GM19023 (cell line): ENCODE results near the gene IL34.
"Not testable (repeated sequence)": the region's sequence is repeated elsewhere in the genome, so short reads cannot be mapped to it uniquely, and the experiment has no call there.

ENCODE experiments used
- ATAC-seq: cut with Tn5 transposase; IDR thresholded peaks from one replicate; pipeline ENCODE4 v1.9.1; 2021; ENCODE audit warnings: mild to moderate bottlenecking, moderate library complexity; ENCODE audit not compliant: unreplicated experiment

IL34 gene

DNA sequence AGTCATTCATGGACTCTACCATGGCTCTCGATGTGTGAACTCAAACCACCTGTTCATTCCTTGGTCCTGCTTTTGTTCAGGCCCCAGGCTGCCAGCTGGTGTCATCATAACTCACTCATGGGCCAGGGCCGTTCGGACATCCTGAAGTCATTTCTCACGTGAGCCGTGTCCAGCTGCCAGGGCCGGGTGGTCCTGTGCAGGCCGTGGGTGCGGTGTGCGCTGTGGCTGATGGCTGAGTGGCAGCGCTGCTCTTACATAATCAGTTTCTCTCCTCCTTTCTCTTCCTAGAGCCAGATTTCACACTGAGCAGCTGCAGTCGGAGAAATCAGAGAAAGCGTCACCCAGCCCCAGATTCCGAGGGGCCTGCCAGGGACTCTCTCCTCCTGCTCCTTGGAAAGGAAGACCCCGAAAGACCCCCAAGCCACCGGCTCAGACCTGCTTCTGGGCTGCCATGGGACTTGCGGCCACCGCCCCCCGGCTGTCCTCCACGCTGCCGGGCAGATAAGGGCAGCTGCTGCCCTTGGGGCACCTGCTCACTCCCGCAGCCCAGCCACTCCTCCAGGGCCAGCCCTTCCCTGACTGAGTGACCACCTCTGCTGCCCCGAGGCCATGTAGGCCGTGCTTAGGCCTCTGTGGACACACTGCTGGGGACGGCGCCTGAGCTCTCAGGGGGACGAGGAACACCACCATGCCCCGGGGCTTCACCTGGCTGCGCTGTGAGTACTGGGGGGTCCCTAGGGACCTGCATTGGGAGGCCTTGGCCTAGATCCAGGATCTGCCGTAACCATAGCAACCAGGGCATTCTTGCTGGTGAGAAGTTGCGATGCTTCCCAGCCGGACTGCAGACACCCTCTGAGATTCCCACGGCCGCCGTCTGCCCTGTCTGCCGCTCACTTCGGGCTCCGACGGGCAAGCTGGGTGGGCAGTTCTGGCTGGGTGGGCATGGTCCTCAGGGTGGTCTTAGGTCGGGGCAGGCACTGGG is at the start of gene IL34:
IL34 (plus strand) TSS at position 300 of the 982 bp plus-strand sequence; CDS start at position 689, 389 bp downstream.
- no peak for ATAC-seq

DNA sequence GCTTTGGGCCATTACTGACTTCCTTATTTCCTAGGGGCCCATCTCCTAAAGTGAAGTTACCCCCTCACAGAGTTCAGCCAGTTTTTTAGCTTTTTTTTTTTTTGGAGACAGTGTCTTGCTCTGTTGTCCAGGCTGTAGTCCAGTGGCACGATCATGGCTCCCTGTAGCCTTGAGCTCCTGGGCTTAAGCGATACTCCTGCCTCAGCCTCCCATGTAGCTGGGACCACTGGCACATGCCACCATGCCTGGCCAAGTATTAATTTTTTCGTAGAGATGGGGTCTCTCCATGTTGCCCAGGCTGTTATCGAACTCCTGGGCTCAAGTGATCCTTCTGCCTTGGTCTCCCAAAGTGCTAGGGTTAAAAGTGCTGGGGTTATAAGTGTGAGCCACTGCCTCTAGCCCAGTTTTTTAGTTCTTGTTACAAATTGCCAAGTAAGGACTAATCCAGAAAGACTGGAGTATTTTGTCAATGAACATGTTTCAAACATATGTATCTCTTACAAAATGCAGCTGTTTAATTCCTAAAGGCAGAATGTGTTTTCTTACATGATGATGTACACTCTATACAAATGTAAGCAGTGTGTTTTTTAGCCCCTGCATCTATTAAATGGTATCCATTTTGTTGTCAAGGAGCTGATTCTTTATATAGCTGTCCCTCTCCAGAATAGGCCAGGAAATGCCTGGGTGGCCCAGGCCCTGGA is 49.1 kb upstream of the IL34 start:
- no peak for ATAC-seq

DNA sequence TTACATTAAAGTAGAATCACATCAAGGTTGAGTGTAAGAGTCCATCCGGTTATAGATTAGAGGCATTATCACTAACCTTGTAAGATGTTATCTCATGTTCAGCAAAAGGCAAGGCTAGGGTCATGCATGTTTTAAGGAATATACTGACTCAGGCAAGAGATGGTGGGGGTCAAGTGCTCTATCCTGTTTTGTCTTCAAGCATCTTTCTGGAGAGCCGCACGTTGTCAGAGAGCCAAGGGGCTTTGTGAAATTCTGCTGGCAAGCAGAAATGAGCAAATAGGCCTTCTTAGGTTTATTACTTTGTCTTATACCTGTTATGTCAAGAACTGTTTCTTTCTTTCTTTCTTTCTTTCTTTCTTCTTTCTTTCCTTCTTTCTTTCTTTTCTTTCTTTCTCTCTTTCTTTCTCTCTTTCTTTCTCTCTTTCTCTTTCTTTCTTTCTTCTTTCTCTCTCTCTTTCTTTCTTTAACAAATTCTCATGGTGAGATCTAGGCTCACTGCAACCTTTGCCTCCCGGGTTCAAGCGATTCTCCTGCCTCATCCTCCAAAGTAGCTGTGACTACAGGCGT is 47.3 kb upstream of the IL34 start:
- ATAC-seq: no peak

DNA sequence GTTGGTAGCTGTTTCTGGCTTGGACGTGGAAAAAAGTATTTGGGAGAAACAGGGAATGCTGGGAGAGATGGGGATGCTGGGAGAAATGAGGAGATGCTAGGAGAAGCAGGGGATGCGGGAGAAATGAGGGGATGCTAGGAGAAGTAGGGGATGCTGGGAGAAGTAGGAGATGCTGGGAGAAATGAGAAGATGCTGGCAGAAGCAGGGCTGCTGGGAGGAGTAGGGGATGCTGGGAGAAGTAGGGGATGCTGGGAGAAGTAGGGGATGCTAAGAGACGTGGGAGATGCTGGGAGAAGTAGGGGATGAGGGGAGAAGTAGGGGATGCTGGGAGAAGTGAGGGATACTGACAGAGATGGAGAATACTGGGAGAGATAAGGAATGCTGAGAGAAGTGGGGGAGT is 45.6 kb upstream of the IL34 start:
- no peak for ATAC-seq

DNA sequence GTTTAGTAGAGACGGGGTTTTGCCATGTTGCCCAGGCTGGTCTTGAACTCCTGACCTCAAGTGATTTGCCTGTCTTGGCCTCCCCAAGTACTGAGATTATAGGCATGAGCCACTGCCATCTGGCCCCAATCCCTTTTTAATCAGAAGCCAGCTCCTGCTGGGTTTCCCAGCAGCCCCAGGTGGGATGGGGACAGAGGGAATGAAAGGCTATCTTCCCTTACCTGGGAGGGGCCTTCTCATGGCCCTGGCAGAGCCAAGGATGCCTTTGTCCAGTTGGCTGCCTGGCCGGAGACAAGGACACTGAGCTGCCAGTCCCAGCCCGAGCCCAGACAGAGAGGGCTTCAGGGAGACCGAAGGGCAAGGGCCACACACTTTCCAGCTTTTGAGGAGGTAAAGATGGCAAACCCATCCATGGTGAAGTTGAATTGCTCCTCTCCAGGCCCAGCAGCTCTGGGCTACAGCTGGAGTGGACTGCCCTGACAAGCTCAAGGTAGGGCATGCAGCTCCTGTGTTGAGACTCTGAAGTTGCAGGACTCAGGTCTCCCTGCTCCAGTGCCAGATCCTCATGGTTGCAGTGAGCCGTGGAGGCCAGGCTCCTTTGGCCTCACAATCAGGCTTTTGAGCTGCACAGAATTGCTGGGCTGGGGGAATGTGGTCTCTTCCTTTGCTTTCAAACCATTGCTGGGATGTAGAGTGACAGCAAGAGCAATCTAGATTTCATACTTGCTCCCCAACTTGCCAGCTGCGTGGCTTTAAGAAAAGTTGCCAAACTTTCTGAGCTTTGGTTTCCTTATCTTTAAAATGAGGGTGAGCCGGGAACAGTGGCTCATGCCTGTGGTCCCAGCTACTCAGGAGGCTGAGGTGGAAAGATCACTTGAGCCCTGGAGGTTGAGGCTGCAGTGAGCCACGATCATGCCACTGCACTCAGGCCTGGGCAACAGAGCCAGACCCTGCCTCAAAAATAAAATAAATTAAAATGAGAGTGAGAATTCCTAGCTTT is 44.5 kb upstream of the IL34 start:
- no peak for ATAC-seq

DNA sequence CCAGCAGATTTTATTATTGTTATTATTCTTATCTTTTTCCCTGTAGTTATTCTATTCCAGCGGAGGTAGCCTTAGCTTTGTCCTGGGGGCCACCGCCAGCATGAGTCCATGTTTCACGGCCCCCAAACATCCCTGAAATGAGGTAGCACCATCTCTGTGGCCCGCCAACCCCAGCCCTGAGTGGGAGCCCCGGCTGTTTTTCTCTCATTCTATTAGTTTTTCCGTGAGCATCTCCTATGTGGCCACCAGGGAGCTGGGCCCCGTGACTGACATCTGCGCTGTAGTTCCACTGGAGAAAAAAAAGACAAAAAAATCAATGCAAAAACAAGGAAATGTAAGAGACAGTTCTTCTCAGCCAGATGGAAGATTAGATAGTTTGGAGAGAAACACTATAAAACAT is 43.5 kb upstream of the IL34 start:
- ATAC-seq: no peak

DNA sequence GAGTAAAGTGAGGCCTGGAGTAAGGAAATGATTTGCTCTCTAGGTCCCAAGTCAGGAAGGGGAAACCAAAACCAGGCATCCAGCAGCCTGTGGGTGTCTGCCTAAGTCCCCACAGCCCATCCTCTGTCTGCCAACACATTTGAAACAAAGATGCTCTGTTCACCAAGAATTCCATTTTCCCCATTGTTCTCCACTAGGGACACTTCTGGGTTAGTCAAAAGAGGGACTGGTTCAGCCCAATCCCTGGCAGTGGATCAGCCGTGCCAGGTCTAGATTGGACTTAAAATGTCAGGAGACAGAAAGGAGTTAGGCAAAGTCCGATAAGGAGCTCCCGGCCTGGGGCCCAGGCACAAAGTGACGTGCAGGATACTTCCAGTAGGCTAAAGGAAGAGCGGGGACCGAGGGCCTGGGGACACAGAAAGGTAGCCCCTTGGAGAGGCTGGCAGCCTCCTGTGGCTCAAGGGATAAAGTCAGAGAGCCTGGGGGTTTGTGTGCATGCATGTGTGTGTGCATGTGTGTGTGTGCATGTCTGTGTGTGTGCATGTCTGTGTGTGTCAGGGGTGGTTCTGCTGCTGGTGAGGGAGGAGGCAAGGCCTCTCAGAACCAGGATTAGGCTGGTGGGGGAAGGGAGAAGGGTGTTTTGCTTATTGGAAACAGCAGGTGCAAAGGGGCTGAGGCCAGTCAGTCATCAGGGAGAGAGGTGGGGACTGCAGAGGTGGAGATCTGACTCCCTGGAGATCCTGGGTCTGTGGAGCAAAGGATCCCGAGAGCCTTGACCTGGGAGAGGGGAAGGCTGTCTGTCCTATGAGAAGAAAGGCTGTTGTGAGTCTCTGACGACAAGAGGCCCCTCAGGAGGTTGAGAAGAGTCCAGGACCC is 41.7 kb upstream of the IL34 start:
- no peak for ATAC-seq

DNA sequence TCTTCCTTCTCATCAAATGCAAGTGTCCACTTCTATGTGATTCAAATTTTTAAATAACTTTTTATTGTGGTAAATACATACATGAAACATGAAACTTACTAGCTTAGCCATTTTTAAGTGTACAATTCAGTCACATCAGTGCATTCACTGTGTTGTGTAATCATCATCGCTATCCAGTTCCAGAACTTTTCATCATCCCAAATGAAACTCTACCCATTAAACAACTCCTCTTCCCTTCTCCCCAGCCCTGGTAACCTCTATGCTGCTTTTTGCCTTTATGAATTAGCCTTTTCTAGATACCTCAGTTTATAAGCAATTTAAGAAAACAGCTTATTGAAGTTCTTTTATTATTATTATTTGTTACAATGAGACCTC is 41.1 kb upstream of the IL34 start:
- ATAC-seq: no peak

DNA sequence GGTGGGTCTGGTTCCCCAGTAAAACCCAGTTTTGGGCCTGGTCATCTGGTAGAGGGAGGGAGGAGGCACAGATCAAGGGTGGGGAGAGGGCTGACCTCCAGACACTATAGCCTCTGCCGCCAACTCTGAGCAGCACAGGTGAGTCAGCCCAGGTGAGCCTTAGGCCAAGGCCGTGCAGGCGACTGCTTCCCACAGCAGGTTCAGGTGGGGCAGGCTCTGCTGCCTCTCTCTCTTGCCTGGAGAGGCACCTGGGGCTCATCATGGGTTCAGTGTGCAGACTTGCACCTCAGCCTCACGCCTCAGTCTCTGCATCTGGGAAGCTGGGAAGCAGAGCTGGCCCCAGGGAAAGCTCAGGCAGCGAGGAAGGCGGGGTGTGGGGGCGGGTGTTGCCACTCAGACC is 37.8 kb upstream of the IL34 start:
- ATAC-seq: no peak

DNA sequence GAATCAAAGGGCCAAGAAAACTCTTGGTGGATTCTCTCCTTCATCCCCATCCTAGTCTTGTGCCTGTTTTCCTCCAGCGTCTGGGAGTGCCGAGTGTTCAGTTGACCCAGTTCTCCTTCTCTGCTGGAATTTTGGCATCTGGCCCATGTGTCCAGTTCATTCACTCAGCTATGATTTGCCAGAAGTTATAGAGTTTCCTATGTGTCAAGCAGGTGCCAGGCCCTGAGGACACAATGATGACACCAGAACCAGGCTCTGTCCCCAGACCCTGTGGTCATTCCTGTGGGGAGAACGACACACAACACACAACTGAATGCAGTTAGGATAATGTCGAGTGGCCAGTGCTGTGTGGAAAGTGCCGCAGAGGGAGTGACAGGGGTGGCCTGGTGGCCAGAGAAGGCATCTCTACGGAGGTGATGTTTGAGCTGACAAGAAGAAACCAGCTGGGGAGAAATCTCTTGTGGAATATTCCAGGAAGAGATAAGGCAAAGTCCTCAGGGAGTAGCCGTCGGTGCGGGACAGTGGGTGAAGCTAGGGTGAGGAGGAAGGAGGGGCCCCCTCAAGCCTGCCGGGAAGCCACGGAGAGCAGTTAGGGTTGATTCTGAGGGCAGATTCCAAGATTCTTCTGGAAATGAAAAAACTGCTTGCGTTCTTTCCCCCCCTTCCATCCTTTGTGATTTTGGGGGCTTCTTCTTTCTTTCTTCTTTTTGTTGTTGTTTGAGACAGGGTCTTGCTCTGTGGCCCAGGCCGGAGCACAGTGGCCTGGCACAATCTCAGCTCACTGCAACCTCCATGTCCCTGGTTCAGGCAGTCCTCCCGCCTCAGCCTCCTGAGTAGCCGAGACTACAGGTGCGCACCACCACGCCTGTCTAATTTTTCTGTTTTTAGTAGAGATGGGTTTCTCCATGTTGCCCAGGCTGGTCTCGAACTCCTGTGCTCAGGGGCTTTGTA is 35.8 kb upstream of the IL34 start:
- ATAC-seq: no peak

DNA sequence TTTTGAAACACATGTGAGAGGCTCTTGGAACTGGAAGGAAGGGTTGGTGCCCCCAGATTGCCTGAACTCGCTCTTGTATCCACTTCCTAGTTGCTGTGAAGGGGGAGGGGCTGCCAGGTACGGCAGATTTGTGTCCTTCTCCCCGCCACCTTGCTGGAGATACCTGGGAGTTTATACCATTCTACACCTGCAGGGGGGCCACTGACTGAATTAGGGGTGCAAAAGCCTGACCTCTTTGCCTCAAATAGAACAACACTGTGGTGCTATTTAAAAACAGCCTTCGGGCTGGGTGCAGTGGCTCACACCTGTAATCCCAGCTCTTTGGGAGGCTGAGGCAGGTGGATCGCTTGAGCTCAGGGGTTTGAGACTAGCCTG is 35.1 kb upstream of the IL34 start:
- ATAC-seq: no peak

DNA sequence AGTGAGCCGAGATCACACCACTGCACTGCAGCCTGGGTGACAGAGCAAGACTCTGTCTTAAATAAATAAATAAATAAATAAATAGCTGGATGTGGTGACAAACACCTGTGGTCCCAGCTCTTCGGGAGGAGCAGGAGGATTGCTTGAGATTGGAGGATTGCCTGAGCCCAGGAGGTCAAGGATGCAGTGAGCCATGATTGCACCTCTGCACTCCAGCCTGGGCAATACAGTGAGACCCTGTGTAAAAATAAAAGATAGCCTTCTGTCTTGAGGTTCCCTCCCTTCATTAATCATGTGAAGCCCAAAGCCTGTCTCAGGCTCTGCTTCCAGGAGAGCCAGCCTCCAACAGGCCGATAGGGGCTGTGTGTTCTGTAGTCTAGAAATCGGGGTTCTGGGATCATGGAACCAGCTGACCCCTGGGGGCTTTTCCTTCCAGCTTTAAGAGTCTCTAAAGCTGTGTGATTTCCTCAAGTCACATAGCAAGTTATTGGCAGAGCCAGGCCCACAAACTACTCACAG is 34.5 kb upstream of the IL34 start:
- ATAC-seq: no peak

DNA sequence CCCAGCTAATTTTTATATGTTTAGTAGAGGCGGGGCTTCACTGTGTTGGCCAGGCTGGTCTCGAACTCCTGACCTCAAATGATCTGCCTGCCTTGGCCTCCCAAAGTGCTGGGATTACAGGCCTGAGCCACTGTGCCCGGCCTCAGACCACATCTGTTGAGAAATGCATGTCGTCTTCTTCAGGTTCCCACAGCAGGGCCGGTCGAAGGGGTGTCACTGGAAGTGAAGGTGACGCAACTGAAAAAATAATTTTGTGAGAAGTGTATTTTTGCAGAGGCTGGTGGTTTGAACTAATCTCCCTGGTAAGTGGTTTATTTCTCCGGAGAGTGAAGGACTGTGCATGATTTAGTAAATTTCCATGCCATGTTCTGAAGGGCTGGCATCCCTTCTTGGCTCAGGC is 33.4 kb upstream of the IL34 start:
- no peak for ATAC-seq

DNA sequence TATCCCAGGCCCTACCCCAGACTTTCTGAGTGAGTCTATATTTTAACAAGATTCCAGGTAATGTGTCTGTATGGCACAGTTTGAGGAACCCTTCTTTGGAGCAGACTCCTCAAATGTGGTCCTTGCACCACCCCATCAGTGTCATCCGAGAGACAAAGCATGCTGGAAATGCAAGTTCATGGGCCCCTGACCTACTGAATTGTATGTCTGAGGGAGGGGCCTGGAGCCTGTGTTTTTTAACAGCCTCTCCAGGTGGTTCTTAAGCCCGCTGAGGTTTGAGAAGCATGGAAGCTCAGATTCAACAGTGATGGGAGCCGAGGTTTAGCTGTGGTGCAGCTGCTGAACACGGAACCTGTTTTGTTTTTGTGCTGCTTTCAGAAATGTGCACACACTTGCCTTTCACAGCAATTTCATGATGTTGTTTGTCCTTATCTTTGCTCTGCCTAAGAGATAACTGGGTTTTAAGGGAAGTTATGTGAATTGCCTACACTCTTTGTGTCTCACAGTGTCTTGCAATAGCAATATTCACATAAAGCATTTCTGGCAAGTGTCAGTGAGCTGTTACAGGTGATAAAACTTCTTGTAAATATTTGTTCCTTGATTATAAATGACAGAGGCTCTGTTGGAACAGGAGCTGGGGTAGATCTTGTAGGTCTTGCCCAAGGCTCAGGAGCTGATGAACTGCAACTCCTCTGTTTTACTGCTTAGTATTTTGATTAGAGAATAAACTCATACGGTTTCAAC is 32.0 kb upstream of the IL34 start:
- ATAC-seq: no peak

DNA sequence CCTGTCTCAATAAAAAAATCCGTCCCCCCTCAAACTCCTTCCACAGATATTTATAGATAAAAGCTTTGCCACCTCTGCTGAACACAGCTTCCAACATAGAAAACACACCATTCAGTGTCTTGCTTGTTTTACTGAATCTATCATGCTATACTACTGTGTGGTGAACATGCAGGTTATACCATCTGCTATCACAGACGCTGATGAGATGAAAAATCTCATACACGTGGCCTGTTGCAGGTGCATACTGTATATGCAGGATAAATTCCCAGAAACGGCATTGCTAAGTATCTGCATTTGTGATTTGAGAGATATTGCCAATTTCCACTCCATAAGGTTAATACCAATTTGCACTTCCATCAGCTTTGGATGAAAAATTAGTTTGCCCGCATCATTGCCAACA is 30.4 kb upstream of the IL34 start:
- ATAC-seq: no peak

DNA sequence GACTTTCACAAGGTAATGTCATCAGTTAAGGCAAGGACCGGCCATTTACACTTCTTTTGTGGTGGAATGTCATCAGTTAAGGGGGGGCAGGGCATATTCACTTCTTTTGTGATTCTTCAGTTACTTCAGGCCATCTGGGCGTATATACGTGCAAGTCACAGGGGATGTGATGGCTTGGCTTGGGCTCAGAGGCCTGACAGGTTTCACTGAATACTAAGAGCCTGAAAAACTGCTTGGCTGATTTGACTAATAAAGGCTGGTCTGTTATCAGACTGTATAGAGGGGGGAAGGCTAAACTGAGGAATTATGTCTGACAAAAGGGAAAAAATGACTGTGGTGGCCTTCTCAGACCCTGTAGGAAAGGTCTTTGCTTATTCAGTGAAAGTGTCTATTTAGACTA is 24.5 kb upstream of the IL34 start:
- ATAC-seq: not testable (repeated sequence)

DNA sequence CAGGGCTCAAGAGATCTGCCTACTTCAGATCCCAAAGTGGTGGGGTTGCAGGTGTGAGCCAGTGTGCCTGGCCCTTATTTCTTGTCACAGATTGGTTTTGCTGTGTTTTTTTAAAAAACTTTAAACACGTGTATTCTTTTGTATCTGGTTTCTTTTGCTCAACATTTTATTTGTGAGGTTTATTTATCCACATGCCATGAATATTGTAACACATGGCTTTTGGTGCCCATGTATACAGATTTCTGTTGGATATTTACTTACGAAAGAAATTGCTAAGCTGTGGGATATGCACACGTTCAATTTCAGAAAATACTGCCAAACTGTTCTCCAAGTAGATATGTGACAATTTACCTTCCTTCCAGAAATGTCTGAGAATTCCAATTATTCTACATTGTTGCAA is 18.7 kb upstream of the IL34 start:
- ATAC-seq: no peak
